ENCODE data around the gene ITSN1. TPM values are rescaled to one million over a fixed set of nuclear protein-coding genes. Genes with fewer than 3 reads are reported as not detected.

ITSN1 gene
- total RNA-seq, 4 donors from 2014 or later, result 31.1 to 42.5 (median 35.9) TPM

DNA sequence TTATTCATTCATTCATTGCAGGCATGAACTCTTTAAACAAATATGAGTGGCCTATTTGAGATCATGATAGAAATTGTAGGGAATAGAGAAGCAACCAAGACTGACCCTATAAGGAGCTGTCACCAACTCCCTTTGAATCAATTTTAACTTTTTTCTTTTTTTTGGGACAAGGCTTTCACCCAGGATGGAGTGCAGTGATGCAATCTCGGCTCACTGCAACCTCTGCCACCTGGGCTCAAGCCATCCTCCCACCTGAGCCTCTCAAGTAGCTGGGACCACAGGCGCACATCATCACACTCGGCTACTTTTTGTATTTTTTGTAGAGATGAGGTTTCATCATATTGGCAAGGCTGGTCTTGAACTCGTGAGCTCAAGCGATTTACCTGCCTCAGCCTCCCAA is 290.4 kb downstream of the ITSN1 start:
- TF ChIP-seq EP300 (IDR thresholded peaks at IDR 0.05), result no peak
- no peak for TF ChIP-seq POLR2A (IDR thresholded peaks at IDR 0.05; ENCODE audit: low read depth)
- TF ChIP-seq, protein P1, sequence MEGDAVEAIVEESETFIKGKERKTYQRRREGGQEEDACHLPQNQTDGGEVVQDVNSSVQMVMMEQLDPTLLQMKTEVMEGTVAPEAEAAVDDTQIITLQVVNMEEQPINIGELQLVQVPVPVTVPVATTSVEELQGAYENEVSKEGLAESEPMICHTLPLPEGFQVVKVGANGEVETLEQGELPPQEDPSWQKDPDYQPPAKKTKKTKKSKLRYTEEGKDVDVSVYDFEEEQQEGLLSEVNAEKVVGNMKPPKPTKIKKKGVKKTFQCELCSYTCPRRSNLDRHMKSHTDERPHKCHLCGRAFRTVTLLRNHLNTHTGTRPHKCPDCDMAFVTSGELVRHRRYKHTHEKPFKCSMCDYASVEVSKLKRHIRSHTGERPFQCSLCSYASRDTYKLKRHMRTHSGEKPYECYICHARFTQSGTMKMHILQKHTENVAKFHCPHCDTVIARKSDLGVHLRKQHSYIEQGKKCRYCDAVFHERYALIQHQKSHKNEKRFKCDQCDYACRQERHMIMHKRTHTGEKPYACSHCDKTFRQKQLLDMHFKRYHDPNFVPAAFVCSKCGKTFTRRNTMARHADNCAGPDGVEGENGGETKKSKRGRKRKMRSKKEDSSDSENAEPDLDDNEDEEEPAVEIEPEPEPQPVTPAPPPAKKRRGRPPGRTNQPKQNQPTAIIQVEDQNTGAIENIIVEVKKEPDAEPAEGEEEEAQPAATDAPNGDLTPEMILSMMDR (IDR thresholded peaks at IDR 0.05), result no peak
- TF ChIP-seq POLR2AphosphoS5 (IDR thresholded peaks at IDR 0.05), result no peak
- H3K27me3 ChIP-seq, result no peaks in the 10 kb centered on the region
- H3K9me3 ChIP-seq, result no peaks in the 10 kb centered on the region
- H3K27ac ChIP-seq (replicated peaks in 1 of 4), result peak overlapping the region in 2 of 4 donors; percentile 45 to 66
- peak overlapping the region in 2 of 4 donors; percentile 53 to 62 for H3K4me3 ChIP-seq
- peaks cover 6 to 19% (median 17%) of the 10 kb centered on the region in 4 donors for H3K4me1 ChIP-seq
- DNase-seq (ENCODE audit: extremely low spot score), result no peak
- H3K36me3 ChIP-seq, result no peaks in the 10 kb centered on the region
- intact Hi-C loops (cut with DNase I), result no loop called here
- WGBS, result 99% methylated on average over 5 of the region's 5 CpGs

DNA sequence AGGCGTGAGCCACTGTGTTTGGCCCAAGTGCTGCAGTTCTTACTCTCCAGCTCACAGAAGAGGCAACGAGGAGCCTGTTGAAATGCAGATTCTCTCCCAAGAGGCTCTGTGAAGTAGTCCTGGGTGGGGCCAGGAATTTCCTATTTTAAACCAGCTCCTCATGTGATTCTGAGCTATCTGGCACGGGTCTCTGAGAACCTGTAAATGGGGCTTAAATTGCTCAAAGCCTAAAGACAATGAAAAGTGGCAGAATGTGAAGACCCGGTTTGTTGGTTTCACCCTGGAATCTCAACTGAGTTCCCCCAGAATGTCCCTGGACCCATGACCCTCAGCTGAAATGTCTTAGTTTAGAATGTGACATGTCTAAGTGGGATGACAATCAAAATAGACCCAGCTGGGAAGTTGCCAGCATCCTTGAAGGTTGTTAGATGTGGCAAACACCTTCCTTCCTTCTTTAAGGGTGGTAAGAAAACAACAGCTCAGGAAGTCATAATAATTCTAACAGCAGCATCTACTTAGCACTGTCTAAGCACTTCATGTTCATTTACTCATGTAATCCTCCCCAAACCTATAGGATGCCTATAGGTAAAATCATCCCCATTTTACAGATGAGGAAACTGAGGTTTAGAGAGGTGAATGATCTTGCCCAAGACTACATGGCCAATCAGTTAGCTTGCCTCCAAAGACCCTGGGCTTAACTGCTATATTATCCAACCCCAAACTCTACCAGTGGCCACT is 294.2 kb downstream of the ITSN1 start:
- H3K36me3 ChIP-seq, result no peaks in the 10 kb centered on the region
- WGBS, result 55% methylated on average over 4 of the region's 4 CpGs
- intact Hi-C loops (cut with DNase I), result loop anchor here (5.0 kb wide), 1 partner anchor 136 kb away; the partner anchor contains the start of genes MRPS6 and SLC5A3
- TF ChIP-seq, protein P1 (IDR thresholded peaks at IDR 0.05), result no peak
- TF ChIP-seq POLR2A (IDR thresholded peaks at IDR 0.05; ENCODE audit: low read depth) (no peak), EP300 (IDR thresholded peaks at IDR 0.05) (no peak), POLR2AphosphoS5 (IDR thresholded peaks at IDR 0.05) (no peak)
- no peak overlapping the region for H3K4me3 ChIP-seq
- no peaks in the 10 kb centered on the region for H3K9me3 ChIP-seq
- H3K27me3 ChIP-seq, result no peaks in the 10 kb centered on the region
- no peak for DNase-seq (ENCODE audit: extremely low spot score)
- H3K4me1 ChIP-seq, result peaks cover 6 to 34% (median 29%) of the 10 kb centered on the region in 4 donors
- no peak overlapping the region for H3K27ac ChIP-seq (replicated peaks in 1 of 4)

DNA sequence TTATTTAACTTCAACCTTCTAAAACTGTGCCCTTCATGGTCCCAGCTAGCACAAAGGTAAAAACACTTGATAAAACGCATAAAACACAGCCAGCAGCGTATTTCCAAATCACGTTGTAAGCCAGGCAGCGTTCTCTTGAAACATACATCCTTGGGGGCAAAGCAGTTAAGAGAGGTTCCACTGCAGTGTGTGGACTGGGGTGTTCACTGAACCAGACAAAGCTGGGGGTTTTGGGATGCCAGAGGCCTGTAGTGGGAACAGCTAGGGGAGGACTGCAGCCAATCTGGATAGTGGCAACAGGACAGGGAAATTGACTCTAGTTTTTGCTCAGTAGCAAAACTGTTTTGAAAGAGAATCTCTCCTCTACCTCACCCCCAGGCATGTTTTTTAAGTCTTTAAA is 294.8 kb downstream of the ITSN1 start:
- intact Hi-C loops (cut with DNase I), result loop anchor here (5.0 kb wide), 1 partner anchor 135 kb away; the partner anchor contains the start of genes MRPS6 and SLC5A3
- H3K4me1 ChIP-seq, result peaks cover 6 to 37% (median 26%) of the 10 kb centered on the region in 4 donors
- no peaks in the 10 kb centered on the region for H3K27me3 ChIP-seq
- peak overlapping the region in 1 of 4 donors; percentile 17 for H3K27ac ChIP-seq (replicated peaks in 1 of 4)
- no peaks in the 10 kb centered on the region for H3K36me3 ChIP-seq
- no peak overlapping the region for H3K4me3 ChIP-seq
- TF ChIP-seq, protein P1 (IDR thresholded peaks at IDR 0.05), result no peak
- TF ChIP-seq POLR2A (IDR thresholded peaks at IDR 0.05; ENCODE audit: low read depth), result no peak
- no peak for TF ChIP-seq POLR2AphosphoS5 (IDR thresholded peaks at IDR 0.05)
- TF ChIP-seq EP300 (IDR thresholded peaks at IDR 0.05), result no peak
- WGBS, result 93% methylated on average over 4 of the region's 4 CpGs
- DNase-seq (ENCODE audit: extremely low spot score), result no peak
- no peaks in the 10 kb centered on the region for H3K9me3 ChIP-seq

DNA sequence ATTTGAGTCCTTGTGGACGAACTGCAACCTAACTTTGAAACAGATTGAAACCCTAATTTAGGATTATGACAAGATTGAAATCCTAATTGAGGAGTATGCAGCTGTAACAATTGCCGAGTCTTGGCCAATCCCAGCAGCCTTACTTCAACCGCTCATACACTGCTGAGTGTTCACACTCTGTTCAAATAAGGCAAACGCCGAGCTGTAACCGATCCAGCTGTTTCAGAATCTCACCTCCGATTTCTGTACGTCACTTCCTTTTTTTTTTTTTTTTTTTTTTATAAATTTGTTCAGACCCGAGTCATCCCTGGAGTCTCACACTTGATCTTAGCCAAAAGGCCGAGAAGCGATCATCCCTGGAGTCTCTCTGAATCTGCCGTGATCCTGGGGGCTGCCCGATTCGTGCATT is 295.6 kb downstream of the ITSN1 start:
- intact Hi-C loops (cut with DNase I), result loop anchor here (5.0 kb wide), 1 partner anchor 134 kb away; the partner anchor contains the start of genes MRPS6 and SLC5A3
- Histone ChIP-seq H3K36me3 (no peaks in the 10 kb centered on the region), H3K4me3 (no peak overlapping the region), H3K27ac (replicated peaks in 1 of 4) (no peak overlapping the region), H3K4me1 (peaks cover 6 to 37% (median 26%) of the 10 kb centered on the region in 4 donors), H3K27me3 (no peaks in the 10 kb centered on the region), H3K9me3 (no peaks in the 10 kb centered on the region)
- no peak for DNase-seq (ENCODE audit: extremely low spot score)
- WGBS, result 88% methylated on average over 14 of the region's 14 CpGs
- TF ChIP-seq, protein P1 (IDR thresholded peaks at IDR 0.05), result no peak
- TF ChIP-seq POLR2AphosphoS5 (IDR thresholded peaks at IDR 0.05), result no peak
- TF ChIP-seq POLR2A (IDR thresholded peaks at IDR 0.05; ENCODE audit: low read depth), result no peak
- no peak for TF ChIP-seq EP300 (IDR thresholded peaks at IDR 0.05)

Measured in esophagus muscularis mucosa (tissue), 4 donors.